Ovary (tissue), 3 donors: ENCODE results near the gene SMARCB1.

Experiments
- CTCF ChIP-seq, 3 donors: fragments of 450-650 bp in 2 of 3; fragments of 200-600 bp in 1 of 3; IDR thresholded peaks; one replicate each; pipeline versions ENCODE4 v1.5.1 to v1.8.0; 2016 to 2022; ENCODE audit warnings: antibody characterized with exemption in 3 of 3, mild to moderate bottlenecking in 1 of 3
- POLR2A ChIP-seq: fragments of 450-650 bp; IDR thresholded peaks from one replicate; pipeline ENCODE4 v1.6.1; 2017; ENCODE audit warnings: antibody characterized with exemption, mild to moderate bottlenecking, moderate library complexity
- donor health status: DM: no; HTN: no; CAD: no.

DNA sequence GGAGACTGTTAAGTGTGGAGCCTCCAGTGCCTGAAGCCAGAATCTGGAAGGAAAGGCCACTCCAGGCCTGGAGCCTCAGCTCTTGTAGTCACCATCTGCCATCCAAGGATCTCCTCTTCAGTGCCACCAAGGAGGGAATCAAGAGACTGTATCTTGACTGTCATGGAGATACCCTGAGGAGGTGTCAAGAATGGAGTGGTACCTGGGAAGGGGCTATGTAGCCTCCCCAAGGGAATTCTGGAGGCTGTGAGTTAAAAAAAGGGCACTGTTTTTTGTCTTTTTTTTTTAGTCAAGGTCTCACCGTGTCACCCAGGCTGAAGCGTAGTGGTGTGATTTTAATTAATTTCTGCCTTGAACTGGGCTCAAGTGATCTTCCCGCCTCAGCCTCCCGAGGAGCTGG lies 27.2 kb upstream of the SMARCB1 start:
- TF ChIP-seq POLR2A (no peak), CTCF (IDR thresholded peaks at IDR 0.05) (no peak)
